Activated T-cell treated with anti-CD3 and anti-CD28 coated beads for 4 hours (primary cell): ENCODE data around the gene PEX26.
"Not testable (repeated sequence)": the region's sequence is repeated elsewhere in the genome, so short reads cannot be mapped to it uniquely, and the experiment has no call there.

Source experiments
- DNase-seq: peaks from one replicate; pipeline ENCODE4 v3.0.0-alpha.2; 2020

Gene PEX26

GRCh38 chr22:18121954-18122554, 44.3 kb downstream of the PEX26 start:
- DNase-seq: no peak

GRCh38 chr22:18123476-18124025, 45.8 kb downstream of the PEX26 start:
- not testable (repeated sequence) for DNase-seq

GRCh38 chr22:18126606-18127005, 48.8 kb downstream of the PEX26 start:
- DNase-seq: no peak

DNA sequence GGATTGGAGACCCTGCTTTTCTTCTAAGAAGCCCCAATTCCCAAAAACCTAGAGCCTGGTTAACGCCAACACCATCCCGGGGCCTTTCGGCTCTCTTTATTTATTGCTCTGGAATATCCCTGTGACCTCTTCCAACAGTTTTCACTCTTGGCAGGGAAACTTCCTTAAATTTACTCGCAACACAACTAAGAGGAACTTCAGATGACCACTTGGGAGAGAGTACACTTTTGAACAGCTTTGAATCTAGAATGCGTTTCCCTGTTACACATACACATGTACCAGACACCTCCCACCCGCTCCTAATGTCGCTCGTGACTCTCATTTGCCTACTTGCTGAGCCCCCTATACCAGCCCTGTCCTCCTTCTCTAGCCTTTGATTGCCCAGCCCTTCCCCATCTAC, 52.2 kb downstream of the PEX26 start:
- no peak for DNase-seq

DNA sequence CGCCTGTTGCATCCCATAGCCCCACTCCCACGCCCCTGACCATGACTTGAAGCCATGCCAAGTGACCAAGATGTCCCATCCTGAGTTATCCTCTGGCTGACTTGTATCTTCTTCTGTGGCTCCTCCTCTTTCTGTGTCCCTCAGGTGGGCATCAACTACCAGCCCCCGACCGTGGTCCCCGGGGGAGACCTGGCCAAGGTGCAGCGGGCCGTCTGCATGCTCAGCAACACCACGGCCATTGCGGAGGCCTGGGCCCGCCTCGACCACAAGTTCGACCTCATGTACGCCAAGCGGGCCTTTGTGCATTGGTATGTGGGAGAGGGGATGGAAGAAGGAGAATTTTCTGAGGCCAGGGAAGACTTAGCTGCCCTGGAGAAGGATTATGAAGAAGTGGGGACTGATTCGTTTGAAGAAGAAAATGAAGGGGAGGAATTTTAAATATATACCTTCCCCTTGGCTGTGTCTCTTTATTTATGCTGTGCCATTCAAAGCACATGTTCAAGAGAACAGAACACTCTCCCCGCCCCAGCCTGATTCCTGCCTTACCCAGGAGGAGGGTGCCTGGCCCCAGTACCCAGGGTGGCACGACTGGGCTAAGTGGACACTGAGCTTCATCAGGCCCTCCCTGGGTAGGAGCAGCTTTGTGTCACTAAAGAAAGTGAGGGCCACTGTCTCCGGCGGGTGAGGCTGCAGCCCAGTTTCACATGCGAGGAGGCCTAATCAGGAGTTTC, 53.1 kb downstream of the PEX26 start:
- no peak for DNase-seq

- DNase-seq: no peak
Measured at GRCh38 chr22:18133452-18133851, 55.7 kb downstream of the PEX26 start.

GRCh38 chr22:18136563-18137320, 59.0 kb downstream of the PEX26 start:
- no peak for DNase-seq

DNA sequence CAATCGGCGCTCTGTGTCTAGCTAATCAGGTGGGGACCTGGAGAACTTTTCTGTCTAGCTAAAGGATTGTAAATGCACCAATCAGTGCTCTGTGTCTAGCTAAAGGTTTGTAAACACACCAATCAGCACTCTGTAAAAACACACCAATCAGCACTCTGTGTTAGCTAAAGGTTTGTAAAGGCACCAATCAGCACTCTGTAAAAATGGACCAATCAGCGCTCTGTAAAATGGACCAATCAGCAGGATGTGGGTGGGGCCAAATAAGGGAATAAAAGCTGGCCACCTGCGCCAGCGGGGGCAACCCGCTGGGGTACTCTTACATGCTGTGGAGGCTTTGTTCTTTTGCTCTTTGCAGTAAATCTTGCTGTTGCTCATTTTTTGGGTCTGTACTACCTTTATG, 63.2 kb downstream of the PEX26 start:
- DNase-seq: not testable (repeated sequence)

- no peak for DNase-seq
Measured at GRCh38 chr22:18144105-18144504, 66.3 kb downstream of the PEX26 start.

GRCh38 chr22:18145676-18146388, 68.0 kb downstream of the PEX26 start:
- no peak for DNase-seq

DNA sequence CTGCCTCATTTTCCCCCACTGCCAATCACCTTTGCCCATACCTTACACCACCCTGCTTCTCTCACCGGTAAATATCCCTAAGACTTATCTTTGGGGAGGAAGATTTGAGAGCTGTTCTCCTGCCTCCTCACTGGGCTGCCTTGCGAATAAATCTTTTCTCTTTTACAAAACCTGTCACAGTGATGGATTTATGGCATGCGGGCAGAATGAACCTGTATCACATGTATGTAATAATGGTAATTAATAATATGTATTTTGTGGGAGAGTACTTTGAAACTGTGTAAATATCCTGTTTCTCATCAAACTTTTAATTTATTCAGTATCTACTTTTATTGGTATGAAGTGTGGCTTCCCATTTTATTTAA, 68.6 kb downstream of the PEX26 start:
- DNase-seq: no peak

DNA sequence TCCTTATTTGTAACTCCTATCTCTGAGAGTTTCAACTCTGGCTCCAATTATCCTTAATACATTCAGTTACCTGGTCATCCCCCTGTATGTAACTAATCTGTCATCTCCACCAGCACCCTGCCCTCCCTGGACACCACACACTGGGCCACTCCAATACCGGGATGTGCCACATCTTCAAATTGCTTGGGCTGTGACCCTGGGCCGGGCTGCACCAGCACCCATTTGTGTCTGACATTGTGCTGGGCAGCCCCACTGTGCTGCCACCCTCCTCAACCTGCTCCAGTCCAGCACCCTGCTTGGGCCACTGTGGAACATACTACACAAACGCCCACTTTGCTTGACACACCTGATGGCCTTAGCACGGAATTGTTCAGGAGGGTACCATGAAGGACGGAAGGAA, 70.0 kb downstream of the PEX26 start:
- DNase-seq: no peak

- DNase-seq: no peak
Measured at GRCh38 chr22:18148293-18148965, 70.6 kb downstream of the PEX26 start.

DNA sequence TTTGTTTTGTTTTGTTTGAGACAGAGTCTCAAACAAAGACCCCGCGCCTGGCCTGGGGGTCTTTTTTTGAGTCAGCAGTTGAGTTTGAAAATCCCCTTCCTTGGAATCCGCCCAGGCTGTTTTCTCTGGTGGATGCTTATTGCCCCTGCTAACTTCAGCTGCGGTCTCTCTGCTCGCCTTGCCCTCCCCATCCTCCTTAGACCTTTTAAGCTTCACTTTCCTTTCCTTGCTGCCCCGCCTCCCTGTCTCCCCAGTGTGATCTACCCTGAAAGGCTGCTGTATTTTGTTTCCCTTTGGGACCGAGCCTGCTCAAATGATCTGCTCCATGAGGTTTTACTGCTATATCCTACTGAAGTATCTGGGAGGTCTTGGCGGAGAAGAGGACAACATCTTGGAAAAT, 74.7 kb downstream of the PEX26 start:
- peak; percentile 8 for DNase-seq

GRCh38 chr22:18154821-18155390, 77.1 kb downstream of the PEX26 start:
- DNase-seq: no peak
